Measurements from ENCODE around the gene TTN.

DNA sequence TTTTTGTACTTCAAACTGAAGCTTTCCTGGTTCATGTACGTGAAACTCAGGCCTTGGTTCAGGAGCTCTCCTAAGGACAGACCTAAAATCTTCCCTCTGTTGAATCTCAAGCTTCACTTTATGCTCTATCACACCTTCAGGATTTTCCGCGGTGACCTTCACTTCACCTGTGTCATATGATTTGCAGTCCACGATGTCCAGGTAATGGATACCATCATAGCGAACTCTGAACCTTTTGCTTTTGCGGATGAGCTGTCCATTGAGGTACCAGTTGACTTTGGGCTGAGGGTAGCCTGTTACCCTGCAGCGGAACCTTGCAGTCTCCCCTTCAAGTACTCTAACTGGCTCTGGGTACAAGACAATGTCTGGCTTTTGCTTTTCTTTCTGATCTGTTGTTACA is 31.2 kb downstream of the TTN start:
- TF ChIP-seq EP300 (IDR thresholded peaks at IDR 0.05) (no peak), POLR2A (IDR thresholded peaks at IDR 0.05) (no peak)
- TF ChIP-seq, protein P1, sequence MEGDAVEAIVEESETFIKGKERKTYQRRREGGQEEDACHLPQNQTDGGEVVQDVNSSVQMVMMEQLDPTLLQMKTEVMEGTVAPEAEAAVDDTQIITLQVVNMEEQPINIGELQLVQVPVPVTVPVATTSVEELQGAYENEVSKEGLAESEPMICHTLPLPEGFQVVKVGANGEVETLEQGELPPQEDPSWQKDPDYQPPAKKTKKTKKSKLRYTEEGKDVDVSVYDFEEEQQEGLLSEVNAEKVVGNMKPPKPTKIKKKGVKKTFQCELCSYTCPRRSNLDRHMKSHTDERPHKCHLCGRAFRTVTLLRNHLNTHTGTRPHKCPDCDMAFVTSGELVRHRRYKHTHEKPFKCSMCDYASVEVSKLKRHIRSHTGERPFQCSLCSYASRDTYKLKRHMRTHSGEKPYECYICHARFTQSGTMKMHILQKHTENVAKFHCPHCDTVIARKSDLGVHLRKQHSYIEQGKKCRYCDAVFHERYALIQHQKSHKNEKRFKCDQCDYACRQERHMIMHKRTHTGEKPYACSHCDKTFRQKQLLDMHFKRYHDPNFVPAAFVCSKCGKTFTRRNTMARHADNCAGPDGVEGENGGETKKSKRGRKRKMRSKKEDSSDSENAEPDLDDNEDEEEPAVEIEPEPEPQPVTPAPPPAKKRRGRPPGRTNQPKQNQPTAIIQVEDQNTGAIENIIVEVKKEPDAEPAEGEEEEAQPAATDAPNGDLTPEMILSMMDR (IDR thresholded peaks at IDR 0.05) = no peak

All from upper lobe of left lung (tissue), 4 donors.